Loucy (cell line): ENCODE data around the gene ZNF664.

Experiments used
- H2AFZ ChIP-seq: fragments of 200-600 bp; sonication (generic); 2 replicates; pipeline ENCODE4 v1.6.0; 2016; ENCODE audit warnings: antibody characterized with exemption, mild to moderate bottlenecking, low read length, moderate library complexity
- H3F3A ChIP-seq: fragments of 200-600 bp; 2 replicates; pipeline ENCODE4 v1.6.0; 2016; ENCODE audit warnings: antibody characterized with exemption, low read depth, mild to moderate bottlenecking
- H3K27me3 ChIP-seq: fragments of 200-600 bp; sonication (generic); 2 replicates; pipeline ENCODE4 v1.6.1; 2014; ENCODE audit warnings: low read length, mild to moderate bottlenecking; ENCODE audit not compliant: insufficient read depth, poor library complexity, severe bottlenecking
- H3K36me3 ChIP-seq: fragments of 200-600 bp; sonication (generic); 2 replicates; pipeline ENCODE4 v1.6.1; 2016; ENCODE audit warnings: low read length; ENCODE audit not compliant: insufficient read depth
- H3K4me1 ChIP-seq: fragments of 200-600 bp; sonication (generic); 2 replicates; pipeline ENCODE4 v1.5.1; 2014; ENCODE audit warnings: low read length, mild to moderate bottlenecking; ENCODE audit not compliant: insufficient read depth, poor library complexity, severe bottlenecking
- H3K4me2 ChIP-seq: fragments of 200-600 bp; sonication (generic); 2 replicates; pipeline ENCODE4 v1.6.0; 2014; ENCODE audit warnings: antibody characterized with exemption, low read length, low read depth, mild to moderate bottlenecking; ENCODE audit not compliant: poor library complexity, severe bottlenecking
- H3K4me3 ChIP-seq: fragments of 200-600 bp; sonication (generic); 2 replicates; pipeline ENCODE4 v1.5.1; 2014; ENCODE audit warnings: low read length, mild to moderate bottlenecking, mixed read lengths; ENCODE audit not compliant: poor library complexity, severe bottlenecking
- H3K79me2 ChIP-seq: fragments of 200-600 bp; sonication (generic); 2 replicates; pipeline ENCODE4 v1.6.1; 2014; ENCODE audit warnings: low read length; ENCODE audit not compliant: insufficient read depth
- H3K9ac ChIP-seq: fragments of 200-600 bp; sonication (generic); 2 replicates; pipeline ENCODE4 v1.6.0; 2014; ENCODE audit warnings: mild to moderate bottlenecking, low read depth, low read length, moderate library complexity; ENCODE audit not compliant: poor library complexity, severe bottlenecking
- H3K9me2 ChIP-seq: fragments of 200-600 bp; sonication (generic); replicated peaks from 2 replicates; pipeline ENCODE4 v1.6.1; 2016; ENCODE audit warnings: low read depth, low read length, mixed read lengths
- H3K9me3 ChIP-seq: fragments of 200-600 bp; sonication (generic); 2 replicates; pipeline ENCODE4 v1.6.1; 2014; ENCODE audit warnings: mild to moderate bottlenecking, antibody characterized with exemption, low read length, low read depth; ENCODE audit not compliant: insufficient read depth
- H4K20me1 ChIP-seq: fragments of 200-600 bp; sonication (generic); 2 replicates; pipeline ENCODE4 v1.6.0; 2014; ENCODE audit warnings: antibody characterized with exemption, low read length, mild to moderate bottlenecking; ENCODE audit not compliant: insufficient read depth, poor library complexity, severe bottlenecking
- CTCF ChIP-seq: fragments of 200-600 bp; sonication (generic); conservative IDR thresholded peaks from 2 replicates; pipeline ENCODE4 v1.5.1; 2014; ENCODE audit warnings: mild to moderate bottlenecking, antibody characterized with exemption, low read length
- EZH2phosphoT487 ChIP-seq: fragments of 200-600 bp; IDR thresholded peaks from 2 replicates; pipeline ENCODE4 v1.6.1; 2018; ENCODE audit warnings: antibody characterized with exemption, mild to moderate bottlenecking, moderate library complexity, borderline replicate concordance

ZNF664 gene

DNA sequence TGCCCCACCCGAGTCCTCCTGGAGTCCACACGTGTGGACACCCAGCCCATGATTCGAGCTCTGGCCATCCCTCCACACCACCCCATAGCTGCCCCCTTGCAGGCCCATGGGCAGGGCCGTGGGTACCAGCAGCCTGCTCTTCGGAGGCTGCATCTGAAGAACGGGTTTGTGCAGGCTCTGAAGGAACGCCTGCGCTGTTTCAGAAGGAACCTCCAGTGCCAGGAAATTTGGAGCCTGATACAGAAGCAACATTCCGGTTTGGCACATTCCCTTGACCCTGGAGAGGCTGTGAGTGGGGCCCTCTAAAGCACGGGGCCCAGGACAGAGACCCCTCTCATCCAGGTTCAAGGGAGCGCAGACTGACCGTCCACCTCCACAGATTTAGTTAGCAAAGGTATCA lies 57.0 kb downstream of the ZNF664 start:
- Histone ChIP-seq H3K4me2 (no peak overlapping the region), H2AFZ (no peak overlapping the region), H3K9me2 (no peaks in the 10 kb centered on the region), H3K4me1 (no peaks in the 10 kb centered on the region), H3K9ac (no peak overlapping the region), H3K4me3 (no peak overlapping the region), H3K36me3 (no peaks in the 10 kb centered on the region), H4K20me1 (no peaks in the 10 kb centered on the region), H3K27me3 (no peaks in the 10 kb centered on the region), H3K79me2 (no peaks in the 10 kb centered on the region), H3F3A (no peaks in the 10 kb centered on the region), H3K9me3 (no peaks in the 10 kb centered on the region)
- TF ChIP-seq EZH2phosphoT487 (no peak), CTCF (no peak)

DNA sequence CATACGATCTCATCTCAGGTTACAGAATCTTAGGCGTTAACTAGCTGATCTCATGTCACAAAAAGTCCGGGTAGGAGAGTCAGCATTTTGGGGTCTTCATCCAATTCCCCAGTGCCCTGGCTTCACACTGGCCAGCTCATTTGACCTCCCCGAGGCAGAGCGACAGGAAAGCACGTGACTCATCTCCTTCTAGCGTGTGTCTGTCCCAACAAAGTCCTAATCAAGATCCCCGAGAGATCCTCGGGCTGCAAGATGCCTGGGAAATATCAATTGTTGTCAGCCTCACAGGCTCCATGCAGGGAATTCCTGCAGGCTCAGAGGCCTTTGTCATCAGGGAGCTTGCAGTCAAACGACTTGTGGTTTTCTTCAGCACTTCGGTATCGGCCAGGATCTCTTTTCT lies 57.5 kb downstream of the ZNF664 start:
- TF ChIP-seq EZH2phosphoT487 = no peak
- TF ChIP-seq CTCF = no peak
- H3K4me1 ChIP-seq = no peaks in the 10 kb centered on the region
- H3K4me2 ChIP-seq = no peak overlapping the region
- H3K9me2 ChIP-seq = no peaks in the 10 kb centered on the region
- H3F3A ChIP-seq = no peaks in the 10 kb centered on the region
- H4K20me1 ChIP-seq = no peaks in the 10 kb centered on the region
- H3K9ac ChIP-seq = no peak overlapping the region
- no peak overlapping the region for H2AFZ ChIP-seq
- no peaks in the 10 kb centered on the region for H3K79me2 ChIP-seq
- H3K9me3 ChIP-seq = no peaks in the 10 kb centered on the region
- no peaks in the 10 kb centered on the region for H3K36me3 ChIP-seq
- no peak overlapping the region for H3K4me3 ChIP-seq
- no peaks in the 10 kb centered on the region for H3K27me3 ChIP-seq

DNA sequence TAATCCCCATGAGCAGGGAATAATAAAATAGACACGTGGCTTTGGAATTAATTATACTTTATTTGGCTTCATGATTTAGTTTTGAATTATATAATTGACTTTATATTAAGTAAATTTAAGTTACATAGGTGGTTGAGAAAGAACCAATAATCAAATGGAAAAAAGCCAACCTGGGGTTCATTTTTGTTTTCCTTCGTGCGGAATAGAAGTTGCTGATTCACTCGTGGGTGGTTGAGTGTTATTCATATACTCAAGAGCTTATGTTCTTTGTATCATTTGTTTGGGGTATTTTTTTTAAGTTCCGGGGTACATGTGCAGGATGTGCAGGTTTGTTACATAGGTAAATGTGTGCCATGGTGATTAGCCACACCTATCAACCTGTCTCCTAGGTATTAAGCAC lies 58.0 kb downstream of the ZNF664 start:
- Histone ChIP-seq H4K20me1 (no peaks in the 10 kb centered on the region), H3F3A (no peaks in the 10 kb centered on the region), H3K9me2 (no peaks in the 10 kb centered on the region), H3K9ac (no peak overlapping the region), H3K4me1 (no peaks in the 10 kb centered on the region), H3K9me3 (no peaks in the 10 kb centered on the region), H3K4me2 (no peak overlapping the region), H3K36me3 (no peaks in the 10 kb centered on the region), H2AFZ (no peak overlapping the region), H3K79me2 (no peaks in the 10 kb centered on the region), H3K27me3 (no peaks in the 10 kb centered on the region), H3K4me3 (no peak overlapping the region)
- no peak for TF ChIP-seq EZH2phosphoT487
- TF ChIP-seq CTCF = no peak
